Keratinocyte (primary cell): ENCODE measurements around the gene HES2. TPM values are rescaled to one million over a fixed set of nuclear protein-coding genes. Genes with fewer than 3 reads are reported as not detected.
A peak's percentile ranks its signal among the peaks of the same experiment; 100 is the strongest.
"Not testable (repeated sequence)": the region's sequence is repeated elsewhere in the genome, so short reads cannot be mapped to it uniquely, and the experiment has no call there.

Experiments used
- DNase-seq: peaks from one replicate; pipeline ENCODE4 v3.0.0-alpha.2; 2011; ENCODE audit warnings: low read depth, missing footprints, low spot score
- FAIRE-seq: peaks from 2 replicates; lab custom pipeline; 2011; peaks lifted over from hg19 to GRCh38; lab: Jason Lieb, UNC
- H2AFZ ChIP-seq: 2 replicates; pipeline ENCODE4 v1.6.0; 2012; ENCODE audit warnings: low read length, control low read depth, inconsistent platforms; ENCODE audit not compliant: control insufficient read depth
- H3K27ac ChIP-seq: 2 replicates; pipeline ENCODE4 v1.5.1; 2011; ENCODE audit warnings: low read length; ENCODE audit not compliant: control insufficient read depth, insufficient read depth
- H3K27me3 ChIP-seq: 3 replicates; pipeline ENCODE4 v1.6.0; 2011; ENCODE audit warnings: low read length; ENCODE audit not compliant: control insufficient read depth, insufficient read depth; ENCODE audit errors: extremely low read depth
- H3K36me3 ChIP-seq, 2 experiments: 2 replicates in 1 of 2; 3 replicates in 1 of 2; pipeline ENCODE4 v1.5.1; 2011; ENCODE audit warnings: low read length in 2 of 2, mild to moderate bottlenecking in 1 of 2; ENCODE audit not compliant: control insufficient read depth in 2 of 2, insufficient read depth in 2 of 2; ENCODE audit errors: extremely low read depth in 1 of 2
- H3K4me1 ChIP-seq: 3 replicates; pipeline ENCODE4 v1.5.1; 2011; ENCODE audit warnings: low read length; ENCODE audit not compliant: control insufficient read depth, insufficient read depth; ENCODE audit errors: extremely low read depth
- H3K4me2 ChIP-seq: 3 replicates; pipeline ENCODE4 v1.6.0; 2011; ENCODE audit warnings: low read depth, low read length; ENCODE audit not compliant: control insufficient read depth, insufficient read depth; ENCODE audit errors: extremely low read depth
- H3K4me3 ChIP-seq, 3 experiments: fragments of 200-600 bp in 1 of 3; sonication (generic) in 1 of 3; 2 replicates in 2 of 3; 3 replicates in 1 of 3; pipeline ENCODE4 v1.5.1; 2011 to 2016; ENCODE audit warnings: low read length in 3 of 3, mild to moderate bottlenecking in 3 of 3, control low read depth in 2 of 3, inconsistent platforms in 1 of 3, low read depth in 1 of 3, mixed read lengths in 1 of 3, mixed run types in 1 of 3, moderate library complexity in 1 of 3; ENCODE audit not compliant: control insufficient read depth in 2 of 3, insufficient read depth in 2 of 3; ENCODE audit errors: extremely low read depth in 1 of 3
- H3K79me2 ChIP-seq: 2 replicates; pipeline ENCODE4 v1.6.0; 2012; ENCODE audit warnings: low read length; ENCODE audit not compliant: control insufficient read depth, insufficient read depth
- H3K9ac ChIP-seq: 3 replicates; pipeline ENCODE4 v1.6.0; 2011; ENCODE audit warnings: low read length; ENCODE audit not compliant: control insufficient read depth, insufficient read depth; ENCODE audit errors: extremely low read depth
- H3K9me1 ChIP-seq: 3 replicates; pipeline ENCODE4 v1.6.0; 2011; ENCODE audit warnings: low read length; ENCODE audit not compliant: control insufficient read depth, insufficient read depth; ENCODE audit errors: extremely low read depth
- H3K9me3 ChIP-seq: 2 replicates; pipeline ENCODE4 v1.5.1; 2012; ENCODE audit warnings: low read depth, low read length; ENCODE audit not compliant: control insufficient read depth
- H4K20me1 ChIP-seq: 3 replicates; pipeline ENCODE4 v1.6.0; 2011; ENCODE audit warnings: low read length; ENCODE audit not compliant: control insufficient read depth, insufficient read depth; ENCODE audit errors: extremely low read depth
- CTCF ChIP-seq, 3 experiments: IDR thresholded peaks in 1 of 3; conservative IDR thresholded peaks in 1 of 3; optimal IDR thresholded peaks in 1 of 3; 2 replicates in 2 of 3; 3 replicates in 1 of 3; pipeline versions ENCODE3 to v1.5.1; 2011; ENCODE audit warnings: low read length in 3 of 3, mild to moderate bottlenecking in 3 of 3, moderate library complexity in 2 of 3, control low read depth in 1 of 3, inconsistent platforms in 1 of 3; ENCODE audit not compliant: insufficient read depth in 2 of 3; ENCODE audit errors: extremely low read depth in 1 of 3
- EZH2 ChIP-seq: IDR thresholded peaks from one replicate; pipeline ENCODE4 v1.6.1; 2012; ENCODE audit warnings: inconsistent platforms, mild to moderate bottlenecking, low read length, moderate library complexity
- dilution Hi-C: fragments of 300-500 bp; cut with MboI; formaldehyde crosslinking; loops from one replicate; pipeline ENCODE4 v1.7.0; 2020; ENCODE audit warnings: low sequenced_read_pairs; ENCODE audit not compliant: extremely low pct_ligation_motif_present
- polyA plus RNA-seq, 5 experiments: library from polyadenylated mRNA; depleted of rRNA in 3 of 5; stranded (reverse) in 3 of 5; stranded (forward) in 1 of 5; unstranded in 1 of 5; fragments of >200 nt; gene quantifications; 1 replicate in 1 of 5; 2 replicates in 3 of 5; 3 replicates in 1 of 5; pipeline versions ENCODE4 v1.2.1 to v1.2.3, GENCODE V29; 2011 to 2012; ENCODE audit warnings: missing spikeins in 2 of 5, low read depth in 1 of 5, low replicate concordance in 1 of 5
- small RNA-seq, 3 experiments: library from RNA; depleted of rRNA; stranded (forward); fragments of <200 nt; gene quantifications; one replicate each; pipeline ENCODE3, GENCODE V24; 2012; ENCODE audit warnings: low read depth in 3 of 3, low replicate concordance in 1 of 3; ENCODE audit not compliant: insufficient read length in 3 of 3

Gene HES2
- polyA plus RNA-seq, 1 donor (not counting 4 experiments of a cell fraction or from before 2014, with no cell fraction given), result 30.1 TPM

GRCh38 chr1:6365047-6365446, 54.7 kb downstream of the HES2 start:
- peak; percentile 45 for DNase-seq
- peak overlapping the region; percentile 3 for H3K4me2 ChIP-seq
- no peaks in the 10 kb centered on the region for H3K9me1 ChIP-seq
- no peak overlapping the region for H3K4me3 ChIP-seq
- peaks cover 7% of the 10 kb centered on the region for H3K9me3 ChIP-seq
- no peak overlapping the region for H2AFZ ChIP-seq
- no peaks in the 10 kb centered on the region for H3K27me3 ChIP-seq
- no peak for TF ChIP-seq EZH2
- no peak for TF ChIP-seq CTCF (optimal IDR thresholded peaks at IDR 0.05 in 1 of 3, IDR thresholded peaks at IDR 0.05 in 1 of 3, conservative IDR thresholded peaks at IDR 0.05 in 1 of 3; ENCODE audit: extremely low read depth in 1 of 3, insufficient read depth in 2 of 3, low read length in 3 of 3)
- no peak for FAIRE-seq
- H3K9ac ChIP-seq, result no peak overlapping the region
- peaks cover 42% of the 10 kb centered on the region for H3K79me2 ChIP-seq
- H3K4me1 ChIP-seq, result peaks cover 51% of the 10 kb centered on the region
- peaks cover 0 to 2% of the 10 kb centered on the region in 2 experiments for H3K36me3 ChIP-seq
- H4K20me1 ChIP-seq, result no peaks in the 10 kb centered on the region
- dilution Hi-C loops, result no loop called here
- peak overlapping the region; percentile 6 for H3K27ac ChIP-seq

GRCh38 chr1:6363085-6363884, 56.4 kb downstream of the HES2 start:
- dilution Hi-C loops, H2AFZ ChIP-seq, H3K27ac ChIP-seq, H3K4me2 ChIP-seq, FAIRE-seq, H3K36me3 ChIP-seq, DNase-seq, H3K9me1 ChIP-seq, H3K9me3 ChIP-seq, H3K4me3 ChIP-seq, H4K20me1 ChIP-seq, H3K27me3 ChIP-seq: not testable (repeated sequence)
- TF ChIP-seq CTCF (optimal IDR thresholded peaks at IDR 0.05 in 1 of 3, IDR thresholded peaks at IDR 0.05 in 1 of 3, conservative IDR thresholded peaks at IDR 0.05 in 1 of 3; ENCODE audit: extremely low read depth in 1 of 3, insufficient read depth in 2 of 3, low read length in 3 of 3), result peak in 2 of 3 experiments; percentile 20 to 53
- Histone ChIP-seq H3K9ac (peak overlapping the region; percentile 15), H3K4me1 (peaks cover 62% of the 10 kb centered on the region), H3K79me2 (peaks cover 43% of the 10 kb centered on the region)

Small RNAs within 50 kb of the gene (small RNA-seq; reads per million reads assigned to genes)
- 0 reads per million in 3 experiments for gene MIR4252

Other genes with a start within 250 kb of the HES2 start
- 0.03 to 0.07 TPM (median 0.05 TPM) in 3 replicates for gene CHD5, start 239.6 kb downstream of the HES2 start, polyA plus RNA-seq
- gene RPL22, start 220.3 kb downstream of the HES2 start, polyA plus RNA-seq, result 209 to 421 TPM (median 239 TPM) in 3 replicates
- gene RNF207, start 213.8 kb downstream of the HES2 start, polyA plus RNA-seq, result 6.1 to 11.0 TPM (median 8.5 TPM) in 3 replicates
- 50.3 to 72.5 TPM (median 59.9 TPM) in 3 replicates for gene ICMT, start 184.0 kb downstream of the HES2 start, polyA plus RNA-seq
- gene HES3, start 175.7 kb downstream of the HES2 start, polyA plus RNA-seq, result not detected in 3 replicates
- gene GPR153, start 158.8 kb downstream of the HES2 start, polyA plus RNA-seq, result 7.2 to 14.2 TPM (median 11.0 TPM) in 3 replicates
- 195 to 349 TPM (median 226 TPM) in 3 replicates for gene ACOT7, start 26.2 kb downstream of the HES2 start, polyA plus RNA-seq
- 0.47 to 3.6 TPM (median 1.2 TPM) in 3 replicates for gene ESPN, start 4.9 kb upstream of the HES2 start, polyA plus RNA-seq
- 12.2 to 35.8 TPM (median 12.4 TPM) in 3 replicates for gene TNFRSF25, start 46.3 kb upstream of the HES2 start, polyA plus RNA-seq
- gene PLEKHG5, start 71.7 kb upstream of the HES2 start, polyA plus RNA-seq, result 11.8 to 27.7 TPM (median 13.4 TPM) in 3 replicates
- 13.7 to 24.6 TPM (median 23.2 TPM) in 3 replicates for gene NOL9, start 134.6 kb upstream of the HES2 start, polyA plus RNA-seq
- gene TAS1R1, start 135.4 kb upstream of the HES2 start, polyA plus RNA-seq, result not detected in 3 replicates
- 9.7 to 21.1 TPM (median 10.9 TPM) in 3 replicates for gene ZBTB48, start 160.1 kb upstream of the HES2 start, polyA plus RNA-seq
- 24.8 to 51.0 TPM (median 32.8 TPM) in 3 replicates for gene KLHL21, start 182.9 kb upstream of the HES2 start, polyA plus RNA-seq
- 2.4 to 8.3 TPM (median 4.5 TPM) in 3 replicates for gene PHF13, start 193.8 kb upstream of the HES2 start, polyA plus RNA-seq
- 5.1 to 6.0 TPM (median 5.1 TPM) in 3 replicates for gene THAP3, start 204.9 kb upstream of the HES2 start, polyA plus RNA-seq